ENCODE results near the gene MARK4. TPM values are rescaled to one million over a fixed set of nuclear protein-coding genes. Genes with fewer than 3 reads are reported as not detected.

MARK4 gene
- polyA plus RNA-seq, 2 of the 4 experiments (the other 2 are of a cell fraction) = 6.3 to 7.8 TPM

GRCh38 chr19:45291834-45292233, 40.8 kb downstream of the MARK4 start (continued):
- TF ChIP-seq, protein P1, sequence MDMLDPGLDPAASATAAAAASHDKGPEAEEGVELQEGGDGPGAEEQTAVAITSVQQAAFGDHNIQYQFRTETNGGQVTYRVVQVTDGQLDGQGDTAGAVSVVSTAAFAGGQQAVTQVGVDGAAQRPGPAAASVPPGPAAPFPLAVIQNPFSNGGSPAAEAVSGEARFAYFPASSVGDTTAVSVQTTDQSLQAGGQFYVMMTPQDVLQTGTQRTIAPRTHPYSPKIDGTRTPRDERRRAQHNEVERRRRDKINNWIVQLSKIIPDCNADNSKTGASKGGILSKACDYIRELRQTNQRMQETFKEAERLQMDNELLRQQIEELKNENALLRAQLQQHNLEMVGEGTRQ (IDR thresholded peaks at IDR 0.05) = no peak
- TF ChIP-seq BHLHE40 (IDR thresholded peaks at IDR 0.05; ENCODE audit: low read depth, low read length) (no peak), KDM5A (IDR thresholded peaks at IDR 0.05) (no peak), RNF2 (IDR thresholded peaks at IDR 0.05; ENCODE audit: borderline replicate concordance, low read depth) (no peak), ESRRA (IDR thresholded peaks at IDR 0.05; ENCODE audit: borderline replicate concordance, low read length) (no peak)

DNA sequence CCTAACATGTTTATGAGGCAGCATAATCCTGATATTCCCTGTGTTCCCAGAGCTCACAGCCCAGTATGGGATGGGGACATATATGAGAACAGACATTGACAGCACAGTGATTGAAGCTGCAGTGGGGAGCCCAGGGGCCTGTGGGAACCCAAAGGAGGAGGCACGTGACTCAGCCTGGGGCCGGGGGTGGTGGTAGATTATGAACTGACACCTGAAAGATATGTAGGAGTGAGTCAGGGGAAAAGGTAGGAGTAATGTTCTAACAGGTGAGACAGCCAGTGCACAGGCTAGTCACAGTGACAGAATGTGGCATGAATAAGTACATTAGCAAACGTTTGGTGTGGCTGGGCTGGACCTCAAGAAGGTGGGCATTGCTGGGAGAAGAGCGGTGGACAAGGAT, 42.6 kb downstream of the MARK4 start:
- no peak overlapping the region for H3K4me2 ChIP-seq
- ATAC-seq (no peak), DNase-seq (ENCODE audit: low read depth in 1 of 2, low spot score in 1 of 2) (no peak), FAIRE-seq (no peak)
- no peak overlapping the region for H3K27ac ChIP-seq
- no peaks in the 10 kb centered on the region for H3K4me1 ChIP-seq
- CTCF ChIA-PET = interaction anchor here (0.6 kb wide), 1 partner anchor 13 kb away, joined by 3 read pairs; no protein-coding TSS in a partner anchor
- no peak for TF ChIP-seq KDM5A (IDR thresholded peaks at IDR 0.05)
- no peak for TF ChIP-seq ZSCAN20 (CRISPR knock-in tag; IDR thresholded peaks at IDR 0.05)
- TF ChIP-seq HOXB5 (CRISPR knock-in tag; IDR thresholded peaks at IDR 0.05) = no peak
- no peak for TF ChIP-seq SREBF2 (IDR thresholded peaks at IDR 0.05)
- TF ChIP-seq CHD2 (IDR thresholded peaks at IDR 0.05; ENCODE audit: low read length, partially characterized antibody) = no peak
- TF ChIP-seq RCOR1 (IDR thresholded peaks at IDR 0.05; ENCODE audit: low read depth, low read length) = no peak
- 64% methylated on average over 4 of the region's 4 CpGs for WGBS (ENCODE audit: missing lambda C conversion rate)
- POLR2A ChIA-PET = no interaction called here
- no peak overlapping the region for H3K4me3 ChIP-seq
- 0 out of 3 replicates have a peak, but pooled peaks cover 9% of the 10 kb centered on the region for H3K9me3 ChIP-seq

DNA sequence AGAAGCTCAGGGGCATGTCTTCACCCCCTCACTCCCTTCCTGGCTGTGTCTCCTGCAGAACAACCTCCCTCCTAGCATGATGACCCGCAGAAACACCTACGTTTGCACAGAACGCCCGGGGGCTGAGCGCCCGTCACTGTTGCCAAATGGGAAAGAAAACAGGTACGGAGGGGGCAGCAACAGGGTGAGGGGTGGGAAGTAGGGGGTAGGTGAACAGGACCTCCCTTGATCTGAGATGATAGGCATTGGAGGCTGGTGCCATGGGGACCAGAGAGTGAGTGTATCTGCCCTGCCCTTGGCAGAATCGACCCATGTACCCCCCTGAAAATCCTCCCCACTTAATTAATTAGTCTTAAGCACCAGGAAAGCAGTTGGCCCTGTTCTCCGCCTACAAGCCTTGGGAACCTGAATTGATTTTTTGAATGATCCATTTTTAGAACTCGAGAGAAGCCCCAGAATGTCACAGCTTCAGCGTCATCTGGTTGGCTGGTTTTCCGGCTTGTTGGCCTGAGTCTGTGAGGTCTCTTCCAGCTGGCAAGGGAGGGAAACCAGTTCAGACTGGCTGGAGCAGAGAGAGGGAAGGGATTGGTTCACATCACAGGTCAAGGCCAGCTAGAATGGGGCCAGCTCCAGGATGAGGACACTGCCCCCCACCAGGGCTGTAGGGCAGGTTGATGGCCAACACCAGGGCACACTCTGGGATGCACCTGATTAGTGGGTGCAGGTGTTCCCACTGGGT, 43.4 kb downstream of the MARK4 start:
- Histone ChIP-seq H3K4me3 (no peak overlapping the region), H3K27ac (no peak overlapping the region), H3K9me3 (0 out of 3 replicates have a peak, but pooled peaks cover 9% of the 10 kb centered on the region), H3K4me2 (no peak overlapping the region), H3K4me1 (no peaks in the 10 kb centered on the region)
- WGBS (ENCODE audit: missing lambda C conversion rate) = 88% methylated on average over 12 of the region's 12 CpGs
- ATAC-seq (no peak), DNase-seq (ENCODE audit: low read depth in 1 of 2, low spot score in 1 of 2) (no peak), FAIRE-seq (no peak)
- TF ChIP-seq TP53 (CRISPR knock-in tag; IDR thresholded peaks at IDR 0.05) = no peak
- no peak for TF ChIP-seq ZSCAN20 (CRISPR knock-in tag; IDR thresholded peaks at IDR 0.05)
- TF ChIP-seq ZNF302 (CRISPR knock-in tag; IDR thresholded peaks at IDR 0.05) = no peak
- TF ChIP-seq, protein P2, sequence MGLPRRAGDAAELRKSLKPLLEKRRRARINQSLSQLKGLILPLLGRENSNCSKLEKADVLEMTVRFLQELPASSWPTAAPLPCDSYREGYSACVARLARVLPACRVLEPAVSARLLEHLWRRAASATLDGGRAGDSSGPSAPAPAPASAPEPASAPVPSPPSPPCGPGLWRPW (IDR thresholded peaks at IDR 0.05) = no peak
- no peak for TF ChIP-seq RNF2 (IDR thresholded peaks at IDR 0.05; ENCODE audit: borderline replicate concordance, low read depth)
- TF ChIP-seq POLR2AphosphoS2 (conservative IDR thresholded peaks at IDR 0.05; ENCODE audit: low read length) = no peak
- no peak for TF ChIP-seq GATA3 (IDR thresholded peaks at IDR 0.05; ENCODE audit: borderline replicate concordance)
- TF ChIP-seq KDM5A (IDR thresholded peaks at IDR 0.05) = no peak
- no peak for TF ChIP-seq CHD4 (IDR thresholded peaks at IDR 0.05; ENCODE audit: borderline replicate concordance)
- TF ChIP-seq HOXB5 (CRISPR knock-in tag; IDR thresholded peaks at IDR 0.05) = no peak
- no peak for TF ChIP-seq EHMT2 (IDR thresholded peaks at IDR 0.05; ENCODE audit: low read depth)
- no peak for TF ChIP-seq NR3C1 (IDR thresholded peaks at IDR 0.05)
- TF ChIP-seq CHD2 (IDR thresholded peaks at IDR 0.05; ENCODE audit: low read length, partially characterized antibody) = no peak
- TF ChIP-seq NPAS2 (CRISPR knock-in tag; IDR thresholded peaks at IDR 0.05; ENCODE audit: borderline replicate concordance) = no peak
- TF ChIP-seq, protein P3, sequence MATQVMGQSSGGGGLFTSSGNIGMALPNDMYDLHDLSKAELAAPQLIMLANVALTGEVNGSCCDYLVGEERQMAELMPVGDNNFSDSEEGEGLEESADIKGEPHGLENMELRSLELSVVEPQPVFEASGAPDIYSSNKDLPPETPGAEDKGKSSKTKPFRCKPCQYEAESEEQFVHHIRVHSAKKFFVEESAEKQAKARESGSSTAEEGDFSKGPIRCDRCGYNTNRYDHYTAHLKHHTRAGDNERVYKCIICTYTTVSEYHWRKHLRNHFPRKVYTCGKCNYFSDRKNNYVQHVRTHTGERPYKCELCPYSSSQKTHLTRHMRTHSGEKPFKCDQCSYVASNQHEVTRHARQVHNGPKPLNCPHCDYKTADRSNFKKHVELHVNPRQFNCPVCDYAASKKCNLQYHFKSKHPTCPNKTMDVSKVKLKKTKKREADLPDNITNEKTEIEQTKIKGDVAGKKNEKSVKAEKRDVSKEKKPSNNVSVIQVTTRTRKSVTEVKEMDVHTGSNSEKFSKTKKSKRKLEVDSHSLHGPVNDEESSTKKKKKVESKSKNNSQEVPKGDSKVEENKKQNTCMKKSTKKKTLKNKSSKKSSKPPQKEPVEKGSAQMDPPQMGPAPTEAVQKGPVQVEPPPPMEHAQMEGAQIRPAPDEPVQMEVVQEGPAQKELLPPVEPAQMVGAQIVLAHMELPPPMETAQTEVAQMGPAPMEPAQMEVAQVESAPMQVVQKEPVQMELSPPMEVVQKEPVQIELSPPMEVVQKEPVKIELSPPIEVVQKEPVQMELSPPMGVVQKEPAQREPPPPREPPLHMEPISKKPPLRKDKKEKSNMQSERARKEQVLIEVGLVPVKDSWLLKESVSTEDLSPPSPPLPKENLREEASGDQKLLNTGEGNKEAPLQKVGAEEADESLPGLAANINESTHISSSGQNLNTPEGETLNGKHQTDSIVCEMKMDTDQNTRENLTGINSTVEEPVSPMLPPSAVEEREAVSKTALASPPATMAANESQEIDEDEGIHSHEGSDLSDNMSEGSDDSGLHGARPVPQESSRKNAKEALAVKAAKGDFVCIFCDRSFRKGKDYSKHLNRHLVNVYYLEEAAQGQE (IDR thresholded peaks at IDR 0.05) = no peak
- CTCF ChIA-PET = no interaction called here
- POLR2A ChIA-PET = no interaction called here
